GM21381 (cell line): ENCODE results near the gene KRTAP10-7.
"Not testable (repeated sequence)": the region's sequence is repeated elsewhere in the genome, so short reads cannot be mapped to it uniquely, and the experiment has no call there.

Experiments used
- ATAC-seq: cut with Tn5 transposase; IDR thresholded peaks from one replicate; pipeline ENCODE4 v1.9.1; 2021; ENCODE audit warnings: mild to moderate bottlenecking, moderate library complexity; ENCODE audit not compliant: unreplicated experiment

The KRTAP10-7 gene

DNA sequence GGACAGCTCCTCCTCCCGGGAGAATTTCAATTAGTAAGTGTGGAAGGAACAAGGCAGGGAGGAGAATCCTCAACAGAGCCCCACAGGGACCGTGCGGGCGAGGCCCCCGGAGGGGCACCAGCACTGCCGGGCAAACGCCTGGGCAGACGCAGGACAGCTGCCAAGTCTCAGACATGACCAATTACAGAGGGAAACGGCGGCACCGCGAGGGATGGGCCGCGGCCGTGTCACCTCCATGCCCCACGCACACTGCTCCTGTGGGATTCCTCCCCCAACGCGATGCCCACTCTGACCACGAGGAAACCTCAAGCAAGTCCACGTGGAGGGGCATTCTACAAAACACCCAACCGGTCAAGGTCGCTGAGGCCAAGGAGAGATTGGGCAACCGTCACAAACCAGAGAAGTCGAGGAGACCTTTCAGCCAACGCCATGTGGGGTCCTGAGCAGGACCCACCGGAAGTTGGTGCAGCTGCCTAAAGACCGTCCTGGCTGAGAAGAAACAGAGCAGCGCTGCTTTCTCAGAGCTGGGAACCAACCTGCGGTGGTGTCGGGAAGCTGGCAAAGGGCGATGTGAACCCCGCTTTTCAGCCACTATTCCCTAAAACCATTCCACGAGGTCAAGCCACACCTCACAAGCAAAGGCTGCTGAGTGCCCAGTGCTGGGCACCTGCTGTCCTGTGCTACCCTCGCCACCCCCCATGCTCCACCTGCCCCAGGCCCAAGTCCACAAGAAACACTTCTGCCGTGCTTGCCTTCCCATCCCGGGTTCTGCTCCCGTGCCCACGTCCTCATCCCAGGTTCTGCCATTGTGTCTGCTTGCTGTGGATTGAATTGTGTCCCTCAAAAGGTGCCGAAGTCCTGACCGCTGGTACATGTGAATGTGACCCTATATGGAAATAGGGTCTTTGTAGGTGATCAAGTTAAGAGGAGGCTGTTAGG, 28.3 kb upstream of the KRTAP10-7 start:
- ATAC-seq, result no peak

GRCh38 chr21:44572959-44573583, 27.3 kb upstream of the KRTAP10-7 start:
- no peak for ATAC-seq

DNA sequence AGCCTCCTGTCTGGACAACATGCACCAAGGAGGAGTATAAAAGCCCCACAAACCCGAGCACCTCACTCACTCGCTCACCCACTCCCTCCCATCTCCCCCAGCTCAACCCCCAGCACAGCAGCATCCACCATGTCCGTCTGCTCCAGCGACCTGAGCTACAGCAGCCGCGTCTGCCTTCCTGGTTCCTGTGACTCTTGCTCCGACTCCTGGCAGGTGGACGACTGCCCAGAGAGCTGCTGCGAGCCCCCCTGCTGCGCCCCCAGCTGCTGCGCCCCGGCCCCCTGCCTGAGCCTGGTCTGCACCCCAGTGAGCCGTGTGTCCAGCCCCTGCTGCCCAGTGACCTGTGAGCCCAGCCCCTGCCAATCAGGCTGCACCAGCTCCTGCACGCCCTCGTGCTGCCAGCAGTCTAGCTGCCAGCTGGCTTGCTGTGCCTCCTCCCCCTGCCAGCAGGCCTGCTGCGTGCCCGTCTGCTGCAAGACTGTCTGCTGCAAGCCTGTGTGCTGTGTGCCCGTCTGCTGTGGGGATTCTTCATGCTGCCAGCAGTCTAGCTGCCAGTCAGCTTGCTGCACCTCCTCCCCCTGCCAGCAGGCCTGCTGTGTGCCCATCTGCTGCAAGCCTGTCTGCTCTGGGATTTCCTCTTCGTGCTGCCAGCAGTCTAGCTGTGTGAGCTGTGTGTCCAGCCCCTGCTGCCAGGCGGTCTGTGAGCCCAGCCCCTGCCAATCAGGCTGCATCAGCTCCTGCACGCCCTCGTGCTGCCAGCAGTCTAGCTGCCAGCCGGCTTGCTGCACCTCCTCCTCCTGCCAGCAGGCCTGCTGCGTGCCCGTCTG, 26.6 kb upstream of the KRTAP10-7 start, which contains the start of gene KRTAP10-4:
Gene KRTAP10-4 (plus strand): TSS at position 100 of the 827 bp plus-strand sequence. CDS start 30 bp downstream, at position 130.
- not testable (repeated sequence) for ATAC-seq

GRCh38 chr21:44574457-44575306, 25.7 kb upstream of the KRTAP10-7 start:
- ATAC-seq, result no peak

- no peak for ATAC-seq
Observed at GRCh38 chr21:44575307-44576024, 24.9 kb upstream of the KRTAP10-7 start.

- no peak for ATAC-seq
Observed at GRCh38 chr21:44576025-44576420, 24.4 kb upstream of the KRTAP10-7 start.

DNA sequence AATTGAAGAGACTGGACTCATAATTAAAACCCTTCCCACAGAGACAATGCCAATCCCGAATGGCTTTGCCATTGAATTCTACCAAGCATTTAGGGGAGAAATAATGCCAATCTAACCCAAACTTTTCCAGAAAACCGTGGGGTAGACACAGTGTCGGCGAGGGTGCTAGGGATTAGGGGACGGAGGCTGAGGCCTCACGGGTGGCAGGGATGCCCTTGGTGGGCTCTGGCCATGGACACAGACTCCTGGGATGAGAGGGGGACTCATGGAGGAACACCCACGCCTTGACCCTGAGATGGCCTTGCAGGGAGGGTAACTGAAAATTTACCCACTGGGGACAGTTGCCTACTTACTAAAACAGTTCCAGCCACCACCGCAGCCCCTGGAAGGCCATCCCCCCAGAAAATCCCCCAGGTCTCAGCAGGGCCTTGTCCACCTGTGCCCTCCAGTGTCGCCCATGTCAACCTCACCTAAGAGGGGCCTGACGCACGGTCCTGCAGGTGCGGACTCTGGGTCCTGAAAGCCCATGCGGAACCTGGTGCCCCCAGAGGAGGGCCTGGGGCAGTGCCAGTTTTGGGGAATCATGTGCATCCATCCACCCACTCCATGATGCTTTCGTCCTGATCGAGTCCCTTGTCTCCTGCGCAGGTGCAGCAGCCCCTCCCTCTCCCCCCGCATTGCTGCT, 21.9 kb upstream of the KRTAP10-7 start:
- no peak for ATAC-seq

GRCh38 chr21:44579056-44579832, 21.2 kb upstream of the KRTAP10-7 start:
- no peak for ATAC-seq

GRCh38 chr21:44579833-44580144, 20.6 kb upstream of the KRTAP10-7 start:
- no peak for ATAC-seq

DNA sequence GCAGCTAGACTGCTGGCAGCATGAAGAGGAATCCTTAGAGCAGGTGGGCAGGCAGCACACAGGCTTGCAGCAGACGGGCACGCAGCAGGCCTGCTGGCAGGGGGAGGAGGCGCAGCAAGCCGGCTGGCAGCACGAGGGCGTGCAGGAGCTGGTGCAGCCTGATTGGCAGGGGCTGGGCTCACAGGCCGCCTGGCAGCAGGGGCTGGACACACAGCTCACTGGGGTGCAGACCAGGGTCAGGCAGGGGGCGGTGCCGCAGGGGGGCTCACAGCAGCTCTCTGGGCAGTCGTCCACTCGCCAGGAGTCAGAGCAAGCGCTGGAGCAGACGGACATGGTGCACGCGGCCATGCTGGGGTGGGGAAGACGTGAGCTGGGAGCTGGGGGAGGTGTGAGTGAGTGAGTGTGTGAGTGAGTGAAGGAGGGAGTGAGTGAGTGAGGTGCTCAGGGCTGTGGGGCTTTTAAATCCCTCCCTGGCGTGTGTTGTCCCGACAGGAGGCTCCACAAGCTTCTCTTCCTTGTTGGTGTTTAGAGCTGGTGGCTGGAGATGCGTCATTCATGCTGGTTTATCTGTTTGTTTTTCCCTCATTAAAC, 20.1 kb upstream of the KRTAP10-7 start, which contains the start of gene KRTAP10-5:
Gene KRTAP10-5 (minus strand): TSS at position 374 of the 591 bp plus-strand sequence. CDS start 26 bp downstream, at position 348.
- not testable (repeated sequence) for ATAC-seq

DNA sequence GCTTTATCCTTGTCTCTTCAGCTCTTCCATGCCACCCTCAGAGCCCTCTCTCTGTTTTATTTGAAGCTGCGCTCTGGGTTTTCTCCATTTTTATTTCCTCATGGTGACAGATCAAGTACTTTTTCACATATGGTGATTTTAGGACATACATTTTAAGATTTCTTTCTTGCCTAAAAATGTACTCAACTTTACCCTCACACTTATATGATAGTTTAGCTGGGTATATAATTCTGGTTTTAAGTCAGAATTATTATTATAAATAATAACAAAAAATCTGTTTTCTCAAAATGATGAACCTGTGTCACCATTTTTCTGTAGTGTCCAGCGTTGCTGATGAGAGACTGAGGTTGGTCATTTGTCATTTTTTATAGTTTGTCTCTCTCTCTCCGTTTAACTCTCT, 19.2 kb upstream of the KRTAP10-7 start:
- no peak for ATAC-seq

GRCh38 chr21:44582055-44582454, 18.3 kb upstream of the KRTAP10-7 start:
- no peak for ATAC-seq

DNA sequence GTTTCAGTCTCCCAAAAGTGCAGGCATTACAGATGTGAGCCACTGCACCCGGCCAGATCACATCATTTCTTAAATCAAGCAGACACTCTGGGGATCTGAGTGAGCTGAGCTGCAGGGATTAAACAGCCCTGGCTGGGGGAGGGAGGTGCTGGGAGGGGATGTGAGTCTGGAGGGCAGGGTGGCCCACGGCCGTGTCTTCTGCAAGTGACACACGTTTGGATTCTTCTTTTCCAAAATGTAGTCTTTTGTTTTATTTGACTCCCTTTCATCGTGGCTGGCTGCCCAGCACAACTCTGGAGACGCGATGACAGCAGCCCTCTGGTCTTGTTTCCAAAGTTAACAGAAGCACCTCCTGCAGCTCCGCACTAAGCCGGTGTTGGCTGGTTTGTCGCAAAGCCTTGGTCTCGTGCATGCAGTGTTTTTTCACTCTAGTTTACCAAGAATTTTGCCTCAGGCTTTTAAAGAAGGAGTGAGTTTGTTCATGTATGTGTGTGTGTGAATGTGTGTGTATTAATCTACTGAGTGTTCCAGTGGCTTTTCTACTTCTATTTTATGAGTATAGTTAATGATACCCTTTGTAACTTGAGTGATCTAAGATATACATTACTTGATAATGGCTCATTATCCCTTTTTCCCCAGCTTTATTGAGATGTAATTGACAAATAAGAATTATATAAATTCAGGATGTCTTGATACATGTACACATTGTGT, 17.2 kb upstream of the KRTAP10-7 start:
- ATAC-seq, result no peak

GRCh38 chr21:44583800-44584147, 16.6 kb upstream of the KRTAP10-7 start:
- ATAC-seq, result no peak

- ATAC-seq, result no peak
Observed at GRCh38 chr21:44585892-44586291, 14.5 kb upstream of the KRTAP10-7 start.

- no peak for ATAC-seq
Observed at GRCh38 chr21:44589094-44589493, 11.3 kb upstream of the KRTAP10-7 start.

DNA sequence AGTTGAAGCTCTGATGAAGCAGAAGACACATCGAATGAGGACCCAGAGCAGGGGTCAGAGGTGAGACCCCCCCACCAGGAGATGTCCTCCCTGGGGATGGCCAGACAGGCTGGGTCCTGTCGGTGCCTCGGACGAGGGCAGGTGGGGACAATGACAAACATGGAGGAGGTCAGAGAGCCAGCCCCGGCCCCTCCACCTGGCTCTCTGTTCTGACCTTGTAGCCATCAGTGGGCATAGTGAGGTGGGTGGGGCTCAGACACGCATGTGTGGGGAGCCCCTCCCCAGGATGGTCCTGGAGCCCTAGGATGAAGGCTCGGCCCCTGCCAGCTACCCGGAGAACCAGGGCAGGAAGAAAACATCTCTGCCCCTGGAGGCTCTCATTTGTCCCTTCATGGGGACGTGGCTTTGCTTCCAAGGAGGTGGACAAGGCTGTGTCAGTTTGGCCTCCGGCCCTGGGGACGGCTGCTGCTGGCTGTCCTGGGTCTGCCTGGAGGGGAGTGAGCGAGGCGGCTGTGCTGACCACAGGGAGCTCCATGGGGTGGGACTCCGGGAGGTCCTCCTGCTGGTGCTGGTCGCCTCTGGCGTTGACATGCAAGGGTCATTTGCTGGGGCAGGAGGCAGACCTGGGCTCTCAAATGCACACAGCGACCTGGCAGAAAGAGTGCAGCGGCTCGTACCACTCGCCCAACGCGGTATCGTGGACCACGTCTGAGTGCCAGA, 10.7 kb upstream of the KRTAP10-7 start:
- no peak for ATAC-seq
